Measurements from ENCODE around the gene CACNA1F. TPM values are rescaled to one million over a fixed set of nuclear protein-coding genes. Genes with fewer than 3 reads are reported as not detected.

CACNA1F gene
- polyA plus RNA-seq, 3 donors, result 0.73 TPM; not detected in 2

GRCh38 chrX:49204709-49205108, 28.4 kb downstream of the CACNA1F start:
- Histone ChIP-seq H3K36me3 (replicated peaks in 1 of 2; ENCODE audit: control insufficient read depth in 1 of 2, insufficient read depth in 2 of 2, low read length in 2 of 2) (no peaks in the 10 kb centered on the region), H2AFZ (ENCODE audit: insufficient read depth, low read depth, low read length, poor library complexity, severe bottlenecking) (no peak overlapping the region), H3K27me3 (ENCODE audit: control insufficient read depth in 2 of 2, insufficient read depth in 2 of 2, low read length in 2 of 2) (no peaks in the 10 kb centered on the region), H3K4me2 (replicated peaks; ENCODE audit: extremely low read depth, low read length, poor library complexity, severe bottlenecking) (no peak overlapping the region), H3K27ac (ENCODE audit: low read depth in 1 of 2, low read length in 2 of 2) (no peak overlapping the region), H3K79me2 (ENCODE audit: insufficient read depth, low read length) (no peaks in the 10 kb centered on the region), H3K4me1 (ENCODE audit: control insufficient read depth in 1 of 2, insufficient read depth in 2 of 2, low read length in 2 of 2) (peaks cover 2 to 9% of the 10 kb centered on the region in 2 donors), H3K4me3 (replicated peaks in 1 of 3; ENCODE audit: low read depth in 2 of 3, low read length in 3 of 3) (no peak overlapping the region), H3K9me3 (replicated peaks in 1 of 2; ENCODE audit: control insufficient read depth in 1 of 2, insufficient read depth in 1 of 2, low read length in 2 of 2) (no peaks in the 10 kb centered on the region), H3K9ac (ENCODE audit: insufficient read depth, low read length, poor library complexity, severe bottlenecking) (no peak overlapping the region), H4K20me1 (ENCODE audit: insufficient read depth, low read length) (no peaks in the 10 kb centered on the region)
- Mint-ChIP-seq H3K9me3 (peaks cover 0 to 3% (median 0%) of the 10 kb centered on the region in 7 donors), H3K4me1 (peaks cover 7% of the 10 kb centered on the region), H3K27ac (no peak overlapping the region), H3K4me3 (no peak overlapping the region), H3K27me3 (ENCODE audit: low read depth in 3 of 3) (peaks cover 0 to 4% (median 1%) of the 10 kb centered on the region in 3 donors), H3K36me3 (no peaks in the 10 kb centered on the region)
- intact Hi-C loops (cut with micrococcal nuclease), result loop anchor here in 1 of 2 donors (5.0 kb wide), 1 partner anchor 33 kb away; the partner anchor contains the start of gene CCDC22
- no peak for TF ChIP-seq CTCF (IDR thresholded peaks at IDR 0.05)
- 100% methylated on average over 2 of the region's 4 CpGs for WGBS (ENCODE audit: insufficient coverage)
- no peak for DNase-seq

- H4K20me1 ChIP-seq (ENCODE audit: insufficient read depth, low read length), result no peaks in the 10 kb centered on the region
- Mint-ChIP-seq H3K36me3 (no peaks in the 10 kb centered on the region), H3K9me3 (peaks cover 0 to 2% (median 0%) of the 10 kb centered on the region in 7 donors), H3K27me3 (ENCODE audit: low read depth in 3 of 3) (peaks cover under 1 to 8% (median 5%) of the 10 kb centered on the region in 3 donors), H3K27ac (no peak overlapping the region), H3K4me3 (no peak overlapping the region), H3K4me1 (peaks cover 5% of the 10 kb centered on the region)
- H3K9me3 ChIP-seq (replicated peaks in 1 of 2; ENCODE audit: control insufficient read depth in 1 of 2, insufficient read depth in 1 of 2, low read length in 2 of 2), result no peaks in the 10 kb centered on the region
- intact Hi-C loops (cut with micrococcal nuclease), result loop anchor here in 1 of 2 donors (5.0 kb wide), 1 partner anchor 33 kb away; the partner anchor contains the start of gene CCDC22
- H3K27me3 ChIP-seq (ENCODE audit: control insufficient read depth in 2 of 2, insufficient read depth in 2 of 2, low read length in 2 of 2), result peaks cover 0 to 6% of the 10 kb centered on the region in 2 donors
- peaks cover 9 to 11% of the 10 kb centered on the region in 2 donors for H3K4me1 ChIP-seq (ENCODE audit: control insufficient read depth in 1 of 2, insufficient read depth in 2 of 2, low read length in 2 of 2)
- H3K79me2 ChIP-seq (ENCODE audit: insufficient read depth, low read length), result no peaks in the 10 kb centered on the region
- no peak overlapping the region for H3K4me3 ChIP-seq (replicated peaks in 1 of 3; ENCODE audit: low read depth in 2 of 3, low read length in 3 of 3)
- no peak for TF ChIP-seq CTCF (IDR thresholded peaks at IDR 0.05)
- no peak overlapping the region for H2AFZ ChIP-seq (ENCODE audit: insufficient read depth, low read depth, low read length, poor library complexity, severe bottlenecking)
- WGBS (ENCODE audit: insufficient coverage), result 100% methylated on average over 3 of the region's 6 CpGs
- DNase-seq, result no peak
- H3K36me3 ChIP-seq (replicated peaks in 1 of 2; ENCODE audit: control insufficient read depth in 1 of 2, insufficient read depth in 2 of 2, low read length in 2 of 2), result no peaks in the 10 kb centered on the region
- H3K27ac ChIP-seq (ENCODE audit: low read depth in 1 of 2, low read length in 2 of 2), result no peak overlapping the region
- H3K9ac ChIP-seq (ENCODE audit: insufficient read depth, low read length, poor library complexity, severe bottlenecking), result no peak overlapping the region
- no peak overlapping the region for H3K4me2 ChIP-seq (replicated peaks; ENCODE audit: extremely low read depth, low read length, poor library complexity, severe bottlenecking)
Observed at GRCh38 chrX:49204017-49204416, 29.1 kb downstream of the CACNA1F start.
